Measurements from ENCODE around the gene THAP3. TPM values are rescaled to one million over a fixed set of nuclear protein-coding genes. Genes with fewer than 3 reads are reported as not detected.
A peak's percentile ranks its signal among the peaks of the same experiment; 100 is the strongest.

THAP3 gene
- total and polyA plus RNA-seq, 2 of the 4 experiments (the other 2 are of a cell fraction), result 14.2 to 14.9 TPM

DNA sequence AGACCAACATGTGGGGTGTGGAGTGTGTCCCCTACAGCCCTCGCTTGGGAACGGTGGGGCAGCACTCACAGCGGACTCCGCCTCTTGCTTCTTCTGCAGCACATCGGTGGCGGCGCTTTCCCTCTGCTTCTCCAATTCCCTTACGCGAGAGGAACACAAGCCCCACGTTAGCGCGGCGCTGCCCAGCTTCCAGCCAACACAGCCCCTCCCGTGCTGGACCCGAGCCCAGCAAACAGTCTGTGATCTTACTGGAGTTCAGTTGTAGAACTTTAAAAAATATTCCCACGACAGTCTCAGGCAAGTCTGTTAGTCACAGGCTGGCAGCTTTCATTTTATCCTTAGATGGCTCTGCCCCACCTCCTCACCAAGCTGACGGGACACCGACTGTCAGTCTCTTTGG lies 13.6 kb downstream of the THAP3 start:
- H2AFZ ChIP-seq (replicated peaks; ENCODE audit: low read length, poor library complexity), result peak overlapping the region; percentile 70
- ChIA-PET CTCF (no interaction called here), POLR2A (ENCODE audit: unreplicated experiment) (no interaction called here)
- WGBS, 2 experiments (ENCODE audit: extremely low coverage in 2 of 2, insufficient read length in 1 of 2), result 80% methylated on average over 1 of the region's 18 CpGs; no CpG with 5 or more reads in 1 of the 2 experiments
- peaks cover 2% of the 10 kb centered on the region; the same call in 1 of the 2 replicates for H3K9me1 ChIP-seq (ENCODE audit: insufficient read depth, low read length)
- H2BK15ac ChIP-seq (ENCODE audit: low read depth, low read length), result no peak overlapping the region
- BruUV-seq (replicated peaks), result no TSS peak
- H3K18ac ChIP-seq (ENCODE audit: low read depth, low read length), result no peak overlapping the region
- H3K9me3 ChIP-seq (ENCODE audit: control insufficient read depth, insufficient read depth, low read length), result no peaks in the 10 kb centered on the region
- H2AK5ac ChIP-seq (ENCODE audit: low read depth, low read length), result no peak overlapping the region
- no peak overlapping the region for H3K27ac ChIP-seq (ENCODE audit: insufficient read depth, low read length)
- in situ Hi-C loops (cut with MboI; ENCODE audit: low sequenced_read_pairs), result no loop called here
- H4K5ac ChIP-seq (ENCODE audit: low read depth, low read length), result no peak overlapping the region
- H4K8ac ChIP-seq (ENCODE audit: low read depth in 2 of 2, low read length in 2 of 2), result no peak overlapping the region; a peak in 1 of 4 replicates
- H4K91ac ChIP-seq (ENCODE audit: insufficient read depth, low read depth, low read length), result no peak overlapping the region
- no peak overlapping the region for H3K4me3 ChIP-seq (ENCODE audit: insufficient read depth, low read depth, low read length)
- peak overlapping the region; percentile 81 for H2AK9ac ChIP-seq (replicated peaks; ENCODE audit: low read depth, low read length, poor library complexity)
- no peak overlapping the region for H3K4ac ChIP-seq (ENCODE audit: low read depth, low read length)
- H3K14ac ChIP-seq (replicated peaks; ENCODE audit: low read depth, low read length), result no peak overlapping the region
- no peaks in the 10 kb centered on the region for H3K27me3 ChIP-seq (ENCODE audit: control insufficient read depth, insufficient read depth, low read length)
- H3K56ac ChIP-seq (ENCODE audit: extremely low read depth, insufficient read depth, low read length), result no peak overlapping the region
- peaks cover 2% of the 10 kb centered on the region; the same call in 1 of the 2 replicates for H3K4me1 ChIP-seq (ENCODE audit: control insufficient read depth, insufficient read depth, low read length)
- TF ChIP-seq RAD21 (IDR thresholded peaks at IDR 0.05; ENCODE audit: low read length) (no peak), RCOR1 (IDR thresholded peaks at IDR 0.05; ENCODE audit: insufficient replicate concordance, low read length) (no peak), BHLHE40 (IDR thresholded peaks at IDR 0.05; ENCODE audit: low read depth, low read length) (no peak), CEBPB (IDR thresholded peaks at IDR 0.05; ENCODE audit: low read depth, low read length) (no peak), CHD1 (IDR thresholded peaks at IDR 0.05; ENCODE audit: low read depth, low read length) (no peak), FOS (IDR thresholded peaks at IDR 0.05; ENCODE audit: low read depth, low read length) (no peak), MXI1 (IDR thresholded peaks at IDR 0.05; ENCODE audit: borderline replicate concordance, low read depth, low read length) (no peak)
- TF ChIP-seq, protein P1, sequence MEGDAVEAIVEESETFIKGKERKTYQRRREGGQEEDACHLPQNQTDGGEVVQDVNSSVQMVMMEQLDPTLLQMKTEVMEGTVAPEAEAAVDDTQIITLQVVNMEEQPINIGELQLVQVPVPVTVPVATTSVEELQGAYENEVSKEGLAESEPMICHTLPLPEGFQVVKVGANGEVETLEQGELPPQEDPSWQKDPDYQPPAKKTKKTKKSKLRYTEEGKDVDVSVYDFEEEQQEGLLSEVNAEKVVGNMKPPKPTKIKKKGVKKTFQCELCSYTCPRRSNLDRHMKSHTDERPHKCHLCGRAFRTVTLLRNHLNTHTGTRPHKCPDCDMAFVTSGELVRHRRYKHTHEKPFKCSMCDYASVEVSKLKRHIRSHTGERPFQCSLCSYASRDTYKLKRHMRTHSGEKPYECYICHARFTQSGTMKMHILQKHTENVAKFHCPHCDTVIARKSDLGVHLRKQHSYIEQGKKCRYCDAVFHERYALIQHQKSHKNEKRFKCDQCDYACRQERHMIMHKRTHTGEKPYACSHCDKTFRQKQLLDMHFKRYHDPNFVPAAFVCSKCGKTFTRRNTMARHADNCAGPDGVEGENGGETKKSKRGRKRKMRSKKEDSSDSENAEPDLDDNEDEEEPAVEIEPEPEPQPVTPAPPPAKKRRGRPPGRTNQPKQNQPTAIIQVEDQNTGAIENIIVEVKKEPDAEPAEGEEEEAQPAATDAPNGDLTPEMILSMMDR (conservative IDR thresholded peaks at IDR 0.05; ENCODE audit: low read depth, low read length), result no peak
- TF ChIP-seq, protein P2, sequence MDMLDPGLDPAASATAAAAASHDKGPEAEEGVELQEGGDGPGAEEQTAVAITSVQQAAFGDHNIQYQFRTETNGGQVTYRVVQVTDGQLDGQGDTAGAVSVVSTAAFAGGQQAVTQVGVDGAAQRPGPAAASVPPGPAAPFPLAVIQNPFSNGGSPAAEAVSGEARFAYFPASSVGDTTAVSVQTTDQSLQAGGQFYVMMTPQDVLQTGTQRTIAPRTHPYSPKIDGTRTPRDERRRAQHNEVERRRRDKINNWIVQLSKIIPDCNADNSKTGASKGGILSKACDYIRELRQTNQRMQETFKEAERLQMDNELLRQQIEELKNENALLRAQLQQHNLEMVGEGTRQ (IDR thresholded peaks at IDR 0.05; ENCODE audit: low read depth, low read length), result no peak
- H2BK120ac ChIP-seq (ENCODE audit: low read depth, low read length), result no peak overlapping the region
- no peak overlapping the region for H2BK5ac ChIP-seq (ENCODE audit: low read depth, low read length, poor library complexity, severe bottlenecking)
- peaks cover 0 to 8% of the 10 kb centered on the region in 2 experiments; a peak in 1 of 4 replicates for H3K79me1 ChIP-seq (ENCODE audit: low read depth in 1 of 2, low read length in 2 of 2)
- H3K23ac ChIP-seq (ENCODE audit: low read depth, low read length), result no peak overlapping the region
- intact Hi-C loops (cut with micrococcal nuclease), result loop anchor here (5.0 kb wide), 1 partner anchor 1009 kb away; no protein-coding TSS in a partner anchor
- dilution Hi-C loops (cut with HindIII; ENCODE audit: low sequenced_read_pairs, unreplicated experiment), result no loop called here
- no peak overlapping the region for H3K4me2 ChIP-seq (ENCODE audit: low read depth, low read length)
- H2BK20ac ChIP-seq (ENCODE audit: low read depth, low read length), result no peak overlapping the region
- peaks cover 11% of the 10 kb centered on the region; the same call in 1 of the 2 replicates for H4K20me1 ChIP-seq (ENCODE audit: insufficient read depth, low read length)
- peaks cover 63% of the 10 kb centered on the region for H3K36me3 ChIP-seq (ENCODE audit: control insufficient read depth, insufficient read depth, low read length)
- ATAC-seq (ENCODE audit: low read depth), result peak; percentile 46
- DNase-seq, result peak; percentile 80
- no peak overlapping the region for H3K9ac ChIP-seq (ENCODE audit: low read depth, low read length)
